GM12892 (cell line): Measurements from ENCODE around the gene ADTRP.

Source experiments
- DNase-seq: peaks from one replicate; pipeline ENCODE4 v3.0.0; 2011; ENCODE audit not compliant: insufficient read length
- FAIRE-seq: peaks from 2 replicates; lab custom pipeline; 2011; peaks lifted over from hg19 to GRCh38; lab: Jason Lieb, UNC
- POLR2A ChIP-seq: IDR thresholded peaks from 2 replicates; pipeline ENCODE4 v1.6.1; 2011; ENCODE audit warnings: low read depth, low read length, control low read depth
- POLR2AphosphoS5 ChIP-seq: IDR thresholded peaks from 2 replicates; pipeline ENCODE4 v1.6.1; 2011; ENCODE audit warnings: low read depth, low read length, control low read depth
- TAF1 ChIP-seq: IDR thresholded peaks from 2 replicates; pipeline ENCODE4 v1.6.1; 2011; ENCODE audit warnings: low read depth, mild to moderate bottlenecking, control low read depth, low read length, borderline replicate concordance

The ADTRP gene

GRCh38 chr6:11711003-11711983, 67.3 kb downstream of the ADTRP start:
- DNase-seq: no peak
- TF ChIP-seq TAF1 (no peak), POLR2AphosphoS5 (no peak), POLR2A (no peak; the same call in 1 of the 2 replicates)
- no peak for FAIRE-seq

DNA sequence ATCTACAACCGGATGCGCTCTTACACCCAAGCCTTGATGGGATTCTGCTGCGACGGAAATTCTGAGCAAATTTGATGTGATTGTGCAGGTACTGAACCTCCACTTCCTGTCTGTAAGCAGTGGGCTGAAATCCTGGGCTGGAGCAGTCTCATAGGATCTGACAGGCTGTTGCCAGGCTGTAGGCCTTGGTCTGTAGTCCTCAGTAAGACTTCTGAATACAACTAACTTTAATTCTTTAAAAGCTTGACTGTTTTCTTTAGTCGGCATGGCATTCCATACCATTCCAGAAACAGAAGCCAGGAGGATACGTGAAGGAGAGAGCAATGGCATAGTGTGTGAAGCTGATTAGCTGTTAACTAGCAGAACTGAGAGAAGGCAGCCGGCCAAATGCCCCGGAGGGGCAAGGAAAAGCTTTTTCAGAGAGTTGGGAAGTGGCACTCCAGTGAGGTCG, 68.3 kb downstream of the ADTRP start:
- FAIRE-seq (no peak), DNase-seq (no peak)
- TF ChIP-seq TAF1 (no peak), POLR2AphosphoS5 (no peak), POLR2A (no peak)

DNA sequence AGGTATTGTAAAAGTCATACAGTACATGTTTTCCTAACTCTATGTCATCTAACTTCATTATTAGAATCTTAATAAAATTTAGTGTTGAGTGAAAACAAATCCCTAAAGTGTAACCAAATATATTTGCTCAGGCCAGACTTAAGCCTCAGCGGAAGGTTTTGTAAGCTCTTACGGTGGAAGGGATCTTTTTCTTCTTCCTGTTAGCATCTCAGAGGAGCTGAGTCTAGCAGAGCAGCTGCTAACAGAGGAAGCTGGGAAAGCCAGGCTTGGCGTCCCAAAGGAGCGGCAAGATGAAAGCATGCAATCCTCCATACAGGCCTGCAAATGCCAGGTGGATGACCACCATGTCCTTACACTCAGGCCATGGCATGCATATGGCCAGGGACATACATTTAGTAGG, 72.4 kb downstream of the ADTRP start:
- FAIRE-seq (no peak), DNase-seq (no peak)
- no peak for TF ChIP-seq POLR2AphosphoS5
- no peak for TF ChIP-seq POLR2A
- no peak for TF ChIP-seq TAF1

- DNase-seq (no peak), FAIRE-seq (no peak)
- TF ChIP-seq POLR2A: no peak
- TF ChIP-seq POLR2AphosphoS5: no peak
- no peak for TF ChIP-seq TAF1
These were observed 73.1 kb downstream of the ADTRP start for GRCh38 chr6:11705483-11705882.

GRCh38 chr6:11705069-11705468, 73.5 kb downstream of the ADTRP start:
- DNase-seq (no peak), FAIRE-seq (no peak)
- no peak for TF ChIP-seq TAF1
- no peak for TF ChIP-seq POLR2A
- no peak for TF ChIP-seq POLR2AphosphoS5

DNA sequence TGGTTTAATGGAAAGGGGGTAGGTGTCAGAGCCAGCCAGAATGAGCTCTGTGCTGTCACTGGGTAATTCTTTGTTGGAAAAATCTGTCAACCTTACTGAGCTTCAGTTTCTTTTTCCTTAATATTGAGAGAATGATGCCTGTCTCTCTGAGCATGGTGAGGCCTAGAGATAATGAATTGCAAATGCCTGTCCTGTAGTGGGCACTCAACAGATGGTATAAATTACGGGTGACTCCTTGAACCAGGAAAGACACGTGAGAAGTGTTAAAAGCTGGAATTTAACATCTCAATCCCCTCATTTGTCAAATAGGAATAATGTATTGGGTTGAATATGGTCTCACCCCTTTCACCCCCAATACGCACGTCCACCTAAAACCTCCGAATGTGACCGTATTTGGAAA, 74.9 kb downstream of the ADTRP start:
- TF ChIP-seq POLR2A (no peak), TAF1 (no peak), POLR2AphosphoS5 (no peak)
- FAIRE-seq (no peak), DNase-seq (no peak)

- TF ChIP-seq POLR2A (no peak), TAF1 (no peak), POLR2AphosphoS5 (no peak)
- DNase-seq (no peak), FAIRE-seq (peak; percentile 40)
These were observed 76.0 kb downstream of the ADTRP start for GRCh38 chr6:11702500-11703130.

DNA sequence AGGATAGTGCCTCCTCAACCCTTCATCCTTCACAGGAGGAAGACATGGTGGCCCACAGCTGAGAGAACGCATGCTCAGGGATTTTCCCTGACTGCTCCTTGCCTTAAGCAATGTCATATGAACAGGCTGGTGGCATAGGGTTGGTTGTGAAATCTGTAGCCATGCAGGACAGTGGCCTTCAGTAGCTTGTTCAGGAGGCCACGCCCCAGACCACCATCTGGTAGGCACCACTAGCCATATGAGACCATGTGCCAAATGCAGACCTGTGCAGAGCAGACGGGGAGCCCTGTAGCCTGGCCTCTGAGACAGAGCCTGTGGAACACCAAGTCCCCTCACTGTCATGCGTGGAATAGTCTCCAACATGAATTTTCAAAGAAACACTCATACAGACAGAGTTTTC, 76.5 kb downstream of the ADTRP start:
- no peak for TF ChIP-seq POLR2AphosphoS5
- no peak for TF ChIP-seq TAF1
- no peak for TF ChIP-seq POLR2A
- FAIRE-seq: no peak
- no peak for DNase-seq

GRCh38 chr6:11701573-11701972, 77.0 kb downstream of the ADTRP start:
- FAIRE-seq: no peak
- no peak for DNase-seq
- TF ChIP-seq TAF1: no peak
- no peak for TF ChIP-seq POLR2AphosphoS5
- no peak for TF ChIP-seq POLR2A

DNA sequence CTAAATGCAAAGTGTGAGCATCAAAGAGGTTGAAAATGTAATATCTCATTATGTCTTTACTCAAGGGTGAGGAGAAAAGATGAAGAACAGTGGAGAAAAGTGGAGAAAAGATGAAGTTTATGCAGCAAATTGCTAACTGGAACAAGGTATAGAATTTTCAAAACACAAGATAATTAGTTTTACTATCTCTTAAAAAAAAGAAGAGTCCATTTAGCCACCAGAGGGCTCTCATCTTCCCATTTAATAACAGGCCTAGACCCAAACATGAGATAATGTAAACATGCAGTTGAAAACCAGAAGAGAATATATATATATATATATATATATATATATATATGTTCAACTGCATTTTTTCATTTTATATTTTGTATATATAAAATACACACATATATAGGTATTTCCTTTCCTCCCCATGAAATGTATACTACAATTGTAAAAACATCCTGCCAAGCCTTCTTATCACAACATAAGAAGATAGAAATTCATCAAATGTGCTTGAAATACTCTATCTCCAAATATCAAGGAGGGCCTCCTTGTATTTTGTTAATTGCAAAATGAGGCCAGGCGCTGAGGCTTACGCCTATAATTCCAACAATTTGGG, 78.4 kb downstream of the ADTRP start:
- DNase-seq (no peak), FAIRE-seq (no peak)
- TF ChIP-seq POLR2AphosphoS5: no peak
- no peak for TF ChIP-seq TAF1
- TF ChIP-seq POLR2A: no peak

GRCh38 chr6:11699576-11699975, 79.0 kb downstream of the ADTRP start:
- TF ChIP-seq TAF1: no peak
- no peak for TF ChIP-seq POLR2AphosphoS5
- TF ChIP-seq POLR2A: no peak
- DNase-seq: no peak
- no peak for FAIRE-seq
